Trophoblast cell (in vitro differentiated cells and primary cell): Measurements from ENCODE around the gene PAEP.

ENCODE experiments used
- DNase-seq, 2 donors: peaks; one replicate each; pipeline ENCODE4 v3.0.0-alpha.2; 2016
- H2AFZ ChIP-seq: 2 replicates; pipeline ENCODE4 v1.6.1; 2013; ENCODE audit warnings: low read length, moderate library complexity, mild to moderate bottlenecking; ENCODE audit not compliant: insufficient read depth, poor library complexity
- H2AK5ac ChIP-seq: 2 replicates; pipeline ENCODE4 v1.6.1; 2013; ENCODE audit warnings: mild to moderate bottlenecking, low read length
- H2BK120ac ChIP-seq: 2 replicates; pipeline ENCODE4 v1.6.1; 2013; ENCODE audit warnings: low read length, mild to moderate bottlenecking, moderate library complexity; ENCODE audit not compliant: insufficient read depth, poor library complexity
- H2BK12ac ChIP-seq: 2 replicates; pipeline ENCODE4 v1.6.1; 2013; ENCODE audit warnings: mild to moderate bottlenecking, low read length, moderate library complexity
- H2BK5ac ChIP-seq: 2 replicates; pipeline ENCODE4 v1.6.1; 2013; ENCODE audit warnings: low read length, low read depth, moderate library complexity, mild to moderate bottlenecking; ENCODE audit not compliant: poor library complexity
- H3K14ac ChIP-seq: 2 replicates; pipeline ENCODE4 v1.6.1; 2013; ENCODE audit warnings: mild to moderate bottlenecking, low read length
- H3K18ac ChIP-seq: 2 replicates; pipeline ENCODE4 v1.6.1; 2013; ENCODE audit warnings: mild to moderate bottlenecking, low read length
- H3K23ac ChIP-seq: 2 replicates; pipeline ENCODE4 v1.6.1; 2013; ENCODE audit warnings: low read length
- H3K27ac ChIP-seq: 2 replicates; pipeline ENCODE4 v1.5.1; 2013; ENCODE audit warnings: low read depth, mild to moderate bottlenecking, inconsistent platforms, low read length, moderate library complexity
- H3K27me3 ChIP-seq: 2 replicates; pipeline ENCODE4 v1.6.1; 2013; ENCODE audit warnings: inconsistent platforms, mild to moderate bottlenecking, low read length, moderate library complexity; ENCODE audit not compliant: insufficient read depth
- H3K36me3 ChIP-seq, 2 experiments: 1 replicate in 1 of 2; 2 replicates in 1 of 2; pipeline ENCODE4 v1.6.1; 2013; ENCODE audit warnings: low read length in 2 of 2, mild to moderate bottlenecking in 2 of 2, moderate library complexity in 1 of 2; ENCODE audit not compliant: insufficient read depth in 2 of 2, control insufficient read depth in 1 of 2
- H3K4ac ChIP-seq: 2 replicates; pipeline ENCODE4 v1.6.1; 2013; ENCODE audit warnings: low read depth, mild to moderate bottlenecking, low read length, moderate library complexity
- H3K4me1 ChIP-seq, 2 experiments: 1 replicate in 1 of 2; 2 replicates in 1 of 2; pipeline ENCODE4 v1.6.1; 2013; ENCODE audit warnings: low read length in 2 of 2, mild to moderate bottlenecking in 2 of 2, moderate library complexity in 1 of 2; ENCODE audit not compliant: insufficient read depth in 2 of 2, control insufficient read depth in 1 of 2
- H3K4me2 ChIP-seq: 2 replicates; pipeline ENCODE4 v1.6.1; 2013; ENCODE audit warnings: inconsistent platforms, mild to moderate bottlenecking, low read length, moderate library complexity
- H3K4me3 ChIP-seq: 2 replicates; pipeline ENCODE4 v1.5.1; 2013; ENCODE audit warnings: mild to moderate bottlenecking, low read depth, low read length, inconsistent platforms
- H3K79me1 ChIP-seq: one replicate; pipeline ENCODE4 v1.6.1; 2013; ENCODE audit warnings: low read length
- H3K79me2 ChIP-seq: 2 replicates; pipeline ENCODE4 v1.6.1; 2013; ENCODE audit warnings: low read length, mild to moderate bottlenecking; ENCODE audit not compliant: control insufficient read depth, insufficient read depth, poor library complexity
- H3K9ac ChIP-seq: 2 replicates; pipeline ENCODE4 v1.6.1; 2013; ENCODE audit warnings: mild to moderate bottlenecking, low read length
- H3K9me3 ChIP-seq: 2 replicates; pipeline ENCODE4 v1.6.1; 2013; ENCODE audit warnings: low read depth, mild to moderate bottlenecking, control low read depth, inconsistent platforms, low read length; ENCODE audit not compliant: insufficient read depth
- H4K12ac ChIP-seq: 2 replicates; pipeline ENCODE4 v1.6.1; 2013; ENCODE audit warnings: low read depth, mild to moderate bottlenecking, low read length, moderate library complexity
- H4K8ac ChIP-seq: 2 replicates; pipeline ENCODE4 v1.6.1; 2013; ENCODE audit warnings: low read depth, mild to moderate bottlenecking, low read length, moderate library complexity
- H4K91ac ChIP-seq: one replicate; pipeline ENCODE4 v1.6.1; 2013; ENCODE audit warnings: low read depth, mild to moderate bottlenecking, low read length, moderate library complexity
- WGBS: extraction: QIAGEN DNeasy Blood & Tissue Kit; methylation state at CpG from one replicate; pipeline ENCODE4 v1.1.7; 2013; ENCODE audit warnings: missing lambda C conversion rate; ENCODE audit not compliant: insufficient read length, insufficient coverage; ENCODE audit errors: extremely low coverage; 5-methylcytosine and 5-hydroxymethylcytosine counted together

The PAEP gene

DNA sequence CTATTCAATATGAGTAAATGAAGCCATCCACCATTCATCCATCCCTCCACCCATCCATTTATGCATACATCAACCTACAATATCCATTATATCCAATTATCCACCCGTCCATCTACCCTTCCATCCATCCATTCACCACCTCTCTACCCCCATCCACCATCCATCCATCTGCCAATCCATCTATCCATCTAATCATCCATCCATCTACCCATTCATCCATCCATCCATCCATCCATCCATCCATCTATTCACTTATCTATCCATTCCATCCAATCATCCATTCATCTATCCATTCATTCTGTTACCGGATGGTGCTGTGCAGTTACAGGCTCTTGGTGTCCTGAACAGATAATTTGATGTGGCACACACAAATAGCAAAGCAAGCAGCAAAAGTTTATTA, 10.7 kb downstream of the PAEP start:
- no peaks in the 10 kb centered on the region for H3K79me2 ChIP-seq
- H2BK5ac ChIP-seq, result no peak overlapping the region
- no peak overlapping the region for H2AFZ ChIP-seq
- no peaks in the 10 kb centered on the region for H3K4me1 ChIP-seq
- no peak overlapping the region for H4K91ac ChIP-seq
- no peak overlapping the region for H3K23ac ChIP-seq
- 100% methylated on average over 1 of the region's 2 CpGs for WGBS
- H3K27ac ChIP-seq, result no peak overlapping the region
- H3K4me3 ChIP-seq, result no peak overlapping the region
- H3K14ac ChIP-seq, result no peak overlapping the region
- no peak overlapping the region for H4K8ac ChIP-seq
- DNase-seq, result no peak
- H3K4ac ChIP-seq, result no peak overlapping the region
- no peak overlapping the region for H3K18ac ChIP-seq
- no peaks in the 10 kb centered on the region for H3K27me3 ChIP-seq
- no peak overlapping the region for H3K9ac ChIP-seq
- H3K79me1 ChIP-seq, result no peaks in the 10 kb centered on the region
- H2BK12ac ChIP-seq, result no peak overlapping the region
- no peak overlapping the region for H4K12ac ChIP-seq
- no peak overlapping the region for H3K4me2 ChIP-seq
- peaks cover 8% of the 10 kb centered on the region for H3K9me3 ChIP-seq
- H2AK5ac ChIP-seq, result no peak overlapping the region
- H3K36me3 ChIP-seq, result no peaks in the 10 kb centered on the region
- no peak overlapping the region for H2BK120ac ChIP-seq

DNA sequence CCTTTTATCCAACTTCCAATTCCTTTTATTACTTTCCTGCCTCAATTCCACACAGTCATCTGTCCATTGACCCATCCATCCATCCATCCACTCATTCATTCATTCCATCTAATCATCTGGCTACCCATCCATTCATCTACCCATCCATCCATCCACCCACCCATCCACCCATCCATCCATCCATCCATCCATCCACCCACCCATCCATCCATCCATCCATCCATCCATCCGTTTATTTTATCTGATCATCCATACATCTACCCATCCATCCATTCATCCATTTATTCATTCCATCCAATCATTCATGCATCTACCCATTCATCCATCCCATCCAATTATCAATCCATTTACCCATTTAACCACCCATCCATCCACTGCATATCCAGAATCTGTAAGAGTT, 11.6 kb downstream of the PAEP start:
- no peak for DNase-seq

DNA sequence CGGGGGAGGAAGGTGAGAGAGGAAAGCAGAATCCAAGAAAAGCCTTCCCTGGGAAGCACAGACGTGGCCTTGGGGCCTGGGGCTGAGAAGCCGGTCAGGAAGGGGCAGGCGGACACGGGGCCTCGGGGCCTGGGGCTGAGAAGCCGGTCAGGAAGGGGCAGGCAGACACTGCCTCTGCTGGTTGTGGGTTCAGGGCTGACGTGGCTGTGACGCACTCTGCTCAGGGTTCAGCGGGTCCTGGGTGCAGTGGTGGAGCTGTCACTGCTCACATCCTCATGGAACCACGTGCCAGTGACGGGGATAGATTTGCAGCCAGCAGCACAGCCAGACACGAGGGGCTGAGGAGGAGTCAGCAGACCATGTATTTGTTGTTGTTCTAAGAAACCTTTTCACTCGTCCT, 12.8 kb downstream of the PAEP start:
- Histone ChIP-seq H3K79me2 (no peaks in the 10 kb centered on the region), H4K12ac (no peak overlapping the region), H3K9ac (no peak overlapping the region), H2AK5ac (no peak overlapping the region), H3K4ac (no peak overlapping the region), H3K23ac (no peak overlapping the region), H3K14ac (no peak overlapping the region), H4K91ac (no peak overlapping the region), H3K18ac (no peak overlapping the region), H2BK12ac (no peak overlapping the region), H4K8ac (no peak overlapping the region), H3K79me1 (no peaks in the 10 kb centered on the region), H3K4me3 (no peak overlapping the region), H2AFZ (no peak overlapping the region), H3K27me3 (no peaks in the 10 kb centered on the region), H3K4me2 (no peak overlapping the region), H3K27ac (no peak overlapping the region), H2BK5ac (no peak overlapping the region), H3K4me1 (no peaks in the 10 kb centered on the region), H2BK120ac (no peak overlapping the region), H3K9me3 (peaks cover 4% of the 10 kb centered on the region), H3K36me3 (no peaks in the 10 kb centered on the region)
- DNase-seq, result no peak
- no CpG with 5 or more reads among the region's 14 CpGs for WGBS

More for the DNA sequence above, 11.6 kb downstream of the PAEP start:
- Histone ChIP-seq H2AK5ac (no peak overlapping the region), H3K4me2 (no peak overlapping the region), H3K9me3 (peaks cover 6% of the 10 kb centered on the region), H3K27me3 (no peaks in the 10 kb centered on the region), H3K27ac (no peak overlapping the region), H2BK12ac (no peak overlapping the region), H3K18ac (no peak overlapping the region), H4K12ac (no peak overlapping the region), H4K91ac (no peak overlapping the region), H4K8ac (no peak overlapping the region), H3K14ac (no peak overlapping the region), H3K79me2 (no peaks in the 10 kb centered on the region), H3K4ac (no peak overlapping the region), H3K23ac (no peak overlapping the region), H3K36me3 (no peaks in the 10 kb centered on the region), H2BK120ac (no peak overlapping the region), H2BK5ac (no peak overlapping the region), H2AFZ (no peak overlapping the region), H3K79me1 (no peaks in the 10 kb centered on the region), H3K9ac (no peak overlapping the region), H3K4me3 (no peak overlapping the region), H3K4me1 (no peaks in the 10 kb centered on the region)
- 100% methylated on average over 1 of the region's 1 CpG for WGBS

DNA sequence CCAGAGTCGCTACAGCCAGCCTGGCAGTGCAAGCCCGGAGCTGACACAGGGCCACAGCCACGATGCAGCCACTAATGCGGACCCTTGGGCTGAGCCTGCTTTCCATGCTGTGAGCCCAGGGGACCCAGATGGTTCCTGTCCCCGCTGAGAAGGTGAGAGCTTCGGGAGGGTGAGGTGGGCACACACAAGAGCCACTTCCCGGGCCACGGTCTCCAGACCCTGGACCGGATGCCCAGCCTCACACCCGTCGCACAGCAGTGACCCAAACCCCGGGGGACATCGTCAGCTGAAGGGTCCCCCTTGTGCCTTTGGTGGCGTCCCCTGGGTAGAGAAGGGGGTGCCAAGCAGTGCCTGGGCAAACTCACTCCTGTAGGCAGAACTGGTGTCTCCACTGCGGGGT, 13.4 kb downstream of the PAEP start:
- no CpG with 5 or more reads among the region's 15 CpGs for WGBS
- no peak overlapping the region for H3K23ac ChIP-seq
- H4K91ac ChIP-seq, result no peak overlapping the region

More for the DNA sequence above, 13.4 kb downstream of the PAEP start:
- no peak overlapping the region for H4K8ac ChIP-seq
- H2AK5ac ChIP-seq, result no peak overlapping the region
- no peak overlapping the region for H3K14ac ChIP-seq
- H3K4ac ChIP-seq, result no peak overlapping the region
- no peak overlapping the region for H2BK5ac ChIP-seq
- H3K27me3 ChIP-seq, result no peaks in the 10 kb centered on the region
- H3K27ac ChIP-seq, result no peak overlapping the region
- H4K12ac ChIP-seq, result no peak overlapping the region
- H3K79me2 ChIP-seq, result no peaks in the 10 kb centered on the region
- H3K36me3 ChIP-seq, result no peaks in the 10 kb centered on the region
- no peak overlapping the region for H3K4me3 ChIP-seq
- H3K18ac ChIP-seq, result no peak overlapping the region
- H3K79me1 ChIP-seq, result no peaks in the 10 kb centered on the region
- no peak overlapping the region for H2BK120ac ChIP-seq
- H2BK12ac ChIP-seq, result no peak overlapping the region
- no peak overlapping the region for H3K9ac ChIP-seq
- DNase-seq, result no peak
- peaks cover 4% of the 10 kb centered on the region for H3K9me3 ChIP-seq
- no peaks in the 10 kb centered on the region for H3K4me1 ChIP-seq
- no peak overlapping the region for H3K4me2 ChIP-seq
- H2AFZ ChIP-seq, result no peak overlapping the region
